A549 (cell line): ENCODE data around the gene ROR2. TPM values are rescaled to one million over a fixed set of nuclear protein-coding genes. Genes with fewer than 3 reads are reported as not detected.
"Not testable (repeated sequence)": the region's sequence is repeated elsewhere in the genome, so short reads cannot be mapped to it uniquely, and the experiment has no call there.

Experiments used
- ATAC-seq, 2 experiments: fragments of 200-7000 bp in 1 of 2; fragments of >200 bp in 1 of 2; cut with Nextera tagmentation in 1 of 2; cut with Tn5 transposase in 1 of 2; 3 replicates each; pipeline versions ENCODE4 v1.8.0 to v1.9.1; 2018 to 2020; ENCODE audit warnings: mild to moderate bottlenecking in 1 of 2, moderate library complexity in 1 of 2
- CTCF ChIA-PET: fragments of 300-600 bp; sonication (Branson Sonifier 250); formaldehyde crosslinking; extraction: SDS; loops from one replicate; lab custom pipeline; 2021; ENCODE audit warnings: antibody characterized with exemption, inconsistent platforms; lab: Yijun Ruan, JAX
- POLR2A ChIA-PET: fragments of 350-600 bp; formaldehyde crosslinking; extraction: SDS; loops from one replicate; lab custom pipeline; 2021; ENCODE audit warnings: antibody characterized with exemption, inconsistent platforms; lab: Yijun Ruan, JAX
- DNase-seq, 2 experiments: peaks; one replicate each; pipeline versions ENCODE4 v3.0.0 to v3.0.0-alpha.2; 2011 to 2016; ENCODE audit warnings: low read depth in 1 of 2, low spot score in 1 of 2
- FAIRE-seq: peaks from 2 replicates; lab custom pipeline; 2011; peaks lifted over from hg19 to GRCh38; lab: Jason Lieb, UNC
- H3K27ac ChIP-seq, 2 experiments: fragments of >200 bp; sonication (Bioruptor Twin); formaldehyde crosslinking; 3 replicates each; pipeline ENCODE4 v1.5.1; 2016 to 2017
- H3K4me1 ChIP-seq: fragments of >200 bp; sonication (Bioruptor Twin); formaldehyde crosslinking; 3 replicates; pipeline ENCODE4 v1.6.1; 2016
- H3K4me2 ChIP-seq: fragments of >200 bp; sonication (Bioruptor Twin); formaldehyde crosslinking; 3 replicates; pipeline ENCODE4 v1.6.1; 2016
- H3K4me3 ChIP-seq: fragments of >200 bp; sonication (Bioruptor Twin); formaldehyde crosslinking; 3 replicates; pipeline ENCODE4 v1.5.1; 2016
- H3K9me3 ChIP-seq: fragments of >200 bp; sonication (Bioruptor Twin); formaldehyde crosslinking; 3 replicates; pipeline ENCODE4 v1.6.1; 2016
- CEBPB ChIP-seq, 2 experiments: fragments of >200 bp in 1 of 2; sonication (Bioruptor Twin) in 1 of 2; formaldehyde crosslinking in 1 of 2; IDR thresholded peaks; 2 replicates each; pipeline ENCODE4 v1.6.1; 2012 to 2016
- CTCF ChIP-seq: fragments of >200 bp; sonication (Bioruptor Twin); formaldehyde crosslinking; IDR thresholded peaks from 3 replicates; pipeline ENCODE4 v1.5.1; 2016
- EP300 ChIP-seq, 2 experiments: fragments of >200 bp; sonication (Bioruptor Twin); formaldehyde crosslinking; IDR thresholded peaks; 2 replicates in 1 of 2; 3 replicates in 1 of 2; pipeline ENCODE4 v1.6.1; 2016 to 2017
- FOSB ChIP-seq: fragments of 250-450 bp; sonication (Bioruptor Pico); IDR thresholded peaks from 2 replicates; pipeline ENCODE4 v1.5.0; 2020; ENCODE audit warnings: mild to moderate bottlenecking, moderate library complexity
- FOSL2 ChIP-seq, 2 experiments: fragments of 450-650 bp in 1 of 2; fragments of >200 bp in 1 of 2; sonication (Bioruptor Twin) in 1 of 2; formaldehyde crosslinking; IDR thresholded peaks; 2 replicates each; pipeline versions ENCODE4 v1.5.0 to v1.6.1; 2016 to 2020; ENCODE audit warnings: mild to moderate bottlenecking in 1 of 2, moderate library complexity in 1 of 2
- FOXS1 ChIP-seq: fragments of 250-450 bp; sonication (Bioruptor Pico); IDR thresholded peaks from 2 replicates; pipeline ENCODE4 v1.5.0; 2020; ENCODE audit warnings: mild to moderate bottlenecking, moderate library complexity
- GATA3 ChIP-seq: IDR thresholded peaks from 2 replicates; pipeline ENCODE4 v1.6.1; 2012; ENCODE audit warnings: borderline replicate concordance
- HOXB5 ChIP-seq: fragments of 250-450 bp; sonication (Bioruptor Pico); IDR thresholded peaks from 2 replicates; pipeline ENCODE4 v1.5.0; 2020; ENCODE audit warnings: mild to moderate bottlenecking, moderate library complexity
- JUNB ChIP-seq: fragments of >200 bp; sonication (Bioruptor Twin); formaldehyde crosslinking; IDR thresholded peaks from 2 replicates; pipeline ENCODE4 v1.6.1; 2016
- NFE2L2 ChIP-seq: fragments of 150-350 bp; conservative IDR thresholded peaks from 2 replicates; pipeline ENCODE4 v1.6.1; 2014; ENCODE audit warnings: low read length
- PBX3 ChIP-seq: IDR thresholded peaks from 2 replicates; pipeline ENCODE4 v1.6.1; 2012
- POLR2A ChIP-seq: IDR thresholded peaks from 2 replicates; pipeline ENCODE4 v1.6.1; 2012; ENCODE audit warnings: mild to moderate bottlenecking, low read length
- RAD21 ChIP-seq, 2 experiments: fragments of >200 bp in 1 of 2; sonication (Bioruptor Twin) in 1 of 2; formaldehyde crosslinking in 1 of 2; IDR thresholded peaks in 1 of 2; conservative IDR thresholded peaks in 1 of 2; 2 replicates in 1 of 2; 3 replicates in 1 of 2; pipeline ENCODE4 v1.6.1; 2012 to 2018; ENCODE audit warnings: inconsistent platforms in 1 of 2
- RARB ChIP-seq: fragments of 250-450 bp; sonication (Bioruptor Pico); IDR thresholded peaks from 2 replicates; pipeline ENCODE4 v1.8.0; 2021; ENCODE audit warnings: mild to moderate bottlenecking, moderate library complexity
- RNF2 ChIP-seq: fragments of 200-600 bp; sonication (generic); IDR thresholded peaks from 2 replicates; pipeline ENCODE4 v1.6.1; 2016; ENCODE audit warnings: low read depth, mild to moderate bottlenecking, antibody characterized with exemption, moderate library complexity, borderline replicate concordance
- SMC3 ChIP-seq: fragments of >200 bp; sonication (Bioruptor Twin); formaldehyde crosslinking; IDR thresholded peaks from 3 replicates; pipeline ENCODE4 v1.6.1; 2018; ENCODE audit warnings: inconsistent platforms
- SREBF2 ChIP-seq: fragments of 450-650 bp; IDR thresholded peaks from 2 replicates; pipeline ENCODE4 v1.6.1; 2014; ENCODE audit warnings: mild to moderate bottlenecking, moderate library complexity
- ZSCAN20 ChIP-seq: fragments of 250-450 bp; sonication (Bioruptor Pico); IDR thresholded peaks from 2 replicates; pipeline ENCODE4 v1.8.0; 2022; ENCODE audit warnings: mild to moderate bottlenecking, moderate library complexity
- whole genome bisulfite sequencing: methylation state at CpG from one replicate; pipeline ENCODE4 v1.1.6; 2017; ENCODE audit errors: missing lambda C conversion rate; 5-methylcytosine and 5-hydroxymethylcytosine counted together
- polyA plus RNA-seq, 4 experiments: library from polyadenylated mRNA; depleted of rRNA in 3 of 4; stranded (reverse); fragments of >200 nt; fragmentation: RNase III in 1 of 4; extraction: RNeasy Plus Mini Kit Qiagen cat#74134 plus additional on column Dnase treatment in 1 of 4; gene quantifications; 2 replicates in 3 of 4; 3 replicates in 1 of 4; pipeline ENCODE4 v1.2.3, GENCODE V29; 2011 to 2017
- TF ChIP-seq, protein P1 (sequence below): IDR thresholded peaks from 2 replicates; pipeline ENCODE4 v1.6.1; 2012
- TF ChIP-seq, protein P2 (sequence below): fragments of 250-450 bp; sonication (Bioruptor Pico); IDR thresholded peaks from 2 replicates; pipeline ENCODE4 v1.5.0; 2020; ENCODE audit warnings: low read depth, mild to moderate bottlenecking, moderate library complexity

ROR2 gene
- polyA plus RNA-seq, 2 of the 4 experiments (the other 2 are of a cell fraction): 0.12 to 0.53 TPM

DNA sequence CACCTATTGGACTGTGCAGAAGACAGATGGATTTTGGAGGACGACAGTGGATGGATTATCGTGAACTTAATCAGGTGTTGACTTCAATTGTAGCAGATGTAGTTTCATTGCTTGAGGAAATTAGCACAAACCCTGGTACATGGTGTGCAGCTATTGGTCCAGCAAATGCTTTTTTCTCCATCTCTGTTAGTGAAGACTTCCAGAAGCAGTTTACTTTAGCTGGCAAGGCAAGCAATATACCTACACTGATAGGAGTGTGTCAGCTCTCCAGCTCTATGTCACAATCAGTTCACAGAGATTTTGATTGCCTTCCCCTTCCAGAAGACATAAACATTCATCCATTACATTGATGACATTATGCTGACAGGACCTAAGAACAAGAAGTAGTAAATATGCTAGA lies 35.7 kb upstream of the ROR2 start (continued):
- TF ChIP-seq PBX3: no peak
- TF ChIP-seq RNF2: no peak
- no peak for TF ChIP-seq GATA3
- TF ChIP-seq HOXB5 (CRISPR knock-in tag): no peak
- TF ChIP-seq SMC3: no peak
- TF ChIP-seq, all 56 proteins: peak for 0

DNA sequence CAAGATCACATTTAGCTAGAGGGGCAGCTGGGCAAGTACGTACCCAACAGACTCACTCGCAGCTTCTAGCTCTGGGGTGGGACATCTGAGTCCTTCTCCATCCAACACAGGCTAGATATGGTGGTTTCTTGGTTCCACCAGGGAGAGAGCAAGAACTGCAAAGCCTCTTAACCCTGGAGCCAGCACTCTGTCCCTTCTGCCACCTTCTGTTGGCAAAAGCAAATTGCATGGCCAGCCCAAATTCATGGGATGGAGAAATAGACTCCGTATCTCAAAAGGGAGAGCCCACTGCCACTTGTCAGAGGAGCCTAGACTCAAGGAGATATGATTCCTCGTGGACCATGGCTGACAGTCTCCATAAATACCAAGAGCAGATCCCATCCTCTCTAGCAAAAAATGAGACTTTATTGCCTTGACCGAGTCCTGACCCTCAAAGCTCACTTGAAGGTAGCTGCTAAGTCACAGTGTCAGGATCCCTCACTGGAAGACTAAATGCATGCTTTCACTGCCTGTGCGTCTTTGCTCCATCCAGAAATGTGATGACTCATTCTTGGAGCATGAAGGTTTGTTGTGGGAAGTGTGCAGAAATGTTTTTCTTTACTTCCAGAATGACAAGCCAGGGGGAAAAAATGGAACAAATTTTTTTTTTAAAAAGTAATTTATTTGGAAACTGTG lies 28.8 kb upstream of the ROR2 start:
- 0 out of 6 replicates have a peak overlapping the region, but pooled peaks of 1 of the 2 experiments have one; percentile 21 for H3K27ac ChIP-seq
- TF ChIP-seq PBX3 (no peak), JUNB (no peak), CEBPB (IDR thresholded peaks at IDR 0.05) (no peak), NFE2L2 (0 out of 2 replicates have a peak, but pooled peaks have one; percentile 16), FOSL2 (IDR thresholded peaks at IDR 0.05) (peak; percentile 37; the same call in 1 of the 2 replicates), FOSL2 (CRISPR knock-in tag; IDR thresholded peaks at IDR 0.05) (peak; percentile 78), POLR2A (no peak), FOXS1 (no peak), ZSCAN20 (CRISPR knock-in tag) (no peak), SREBF2 (no peak), SMC3 (peak; percentile 26; the same call in 1 of the 3 replicates), FOSB (CRISPR knock-in tag) (no peak), EP300 (IDR thresholded peaks at IDR 0.05) (no peak), RAD21 (conservative IDR thresholded peaks at IDR 0.05 in 1 of 2, IDR thresholded peaks at IDR 0.05 in 1 of 2) (peak; percentile 31 to 56; a peak in 2 of 5 replicates), CTCF (peak; percentile 36; the same call in 1 of the 3 replicates), RARB (CRISPR knock-in tag) (no peak)
- TF ChIP-seq, protein P1, sequence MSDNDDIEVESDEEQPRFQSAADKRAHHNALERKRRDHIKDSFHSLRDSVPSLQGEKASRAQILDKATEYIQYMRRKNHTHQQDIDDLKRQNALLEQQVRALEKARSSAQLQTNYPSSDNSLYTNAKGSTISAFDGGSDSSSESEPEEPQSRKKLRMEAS: no peak
- TF ChIP-seq, protein P2, sequence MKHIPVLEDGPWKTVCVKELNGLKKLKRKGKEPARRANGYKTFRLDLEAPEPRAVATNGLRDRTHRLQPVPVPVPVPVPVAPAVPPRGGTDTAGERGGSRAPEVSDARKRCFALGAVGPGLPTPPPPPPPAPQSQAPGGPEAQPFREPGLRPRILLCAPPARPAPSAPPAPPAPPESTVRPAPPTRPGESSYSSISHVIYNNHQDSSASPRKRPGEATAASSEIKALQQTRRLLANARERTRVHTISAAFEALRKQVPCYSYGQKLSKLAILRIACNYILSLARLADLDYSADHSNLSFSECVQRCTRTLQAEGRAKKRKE (CRISPR knock-in tag): no peak
- TF ChIP-seq, all 56 proteins: peak for 5
- Histone ChIP-seq H3K4me1 (peaks cover 10% of the 10 kb centered on the region), H3K9me3 (no peaks in the 10 kb centered on the region), H3K4me2 (peak overlapping the region; percentile 51), H3K4me3 (no peak overlapping the region)
- FAIRE-seq (no peak), DNase-seq (peak; percentile 46 to 57), ATAC-seq (peak; percentile 80 to 89)
- 47% methylated on average over 6 of the region's 6 CpGs for WGBS
- POLR2A ChIA-PET: no interaction called here
- CTCF ChIA-PET: interaction anchor here (0.7 to 5.6 kb wide), 7 partner anchors 10 to 203 kb away, joined by 3 to 37 read pairs (median 3); partner anchors contain the start of gene ROR2

- ATAC-seq, H3K9me3 ChIP-seq, FAIRE-seq, DNase-seq, H3K27ac ChIP-seq, H3K4me2 ChIP-seq, POLR2A ChIA-PET, H3K4me1 ChIP-seq, H3K4me3 ChIP-seq: not testable (repeated sequence)
- 26% methylated on average over 2 of the region's 2 CpGs for WGBS
- CTCF ChIA-PET: interaction anchor here (5.6 kb wide), 1 partner anchor 23 kb away, joined by 37 read pairs; the partner anchor contains the start of gene ROR2
Measured at GRCh38 chr9:91975254-91975653, 25.2 kb upstream of the ROR2 start.
